Activated CD4-positive, alpha-beta T cell treated with anti-CD3 and anti-CD28 coated beads, Interleukin-2, Interleukin-6, amounts not matched to agents 100 ng/mL and 50 ng/mL, durations not matched to agents 16 hours and 8 hours (primary cell): ENCODE measurements around the gene FAM222A.

Experiments used
- DNase-seq: peaks from one replicate; pipeline ENCODE4 v3.0.0-alpha.2; 2020

Gene FAM222A

GRCh38 chr12:109713187-109714070, at the start of gene FAM222A:
TSS of gene FAM222A (plus strand) at chr12:109713825. CDS start at chr12:109744147, 30,322 bp downstream.
- DNase-seq: peak; percentile 97

DNA sequence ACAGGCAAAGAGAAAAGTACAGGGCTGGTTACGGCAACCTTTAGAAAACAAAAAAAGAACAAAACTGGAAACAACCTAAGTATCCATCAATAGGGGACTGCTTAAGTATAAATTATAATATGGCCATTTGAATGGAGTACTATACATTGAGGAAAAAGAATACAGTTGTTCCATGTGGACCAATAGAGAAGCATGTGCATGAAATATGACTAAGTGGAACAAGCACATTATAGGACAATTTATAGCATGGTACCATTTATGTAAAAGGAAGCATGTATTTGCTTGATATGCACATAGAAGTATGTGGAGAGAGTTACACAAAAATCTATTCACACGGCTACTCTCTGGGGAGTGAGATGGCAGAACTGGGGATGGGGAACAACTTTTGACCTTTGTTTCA, 49.2 kb upstream of the FAM222A start:
- no peak for DNase-seq

DNA sequence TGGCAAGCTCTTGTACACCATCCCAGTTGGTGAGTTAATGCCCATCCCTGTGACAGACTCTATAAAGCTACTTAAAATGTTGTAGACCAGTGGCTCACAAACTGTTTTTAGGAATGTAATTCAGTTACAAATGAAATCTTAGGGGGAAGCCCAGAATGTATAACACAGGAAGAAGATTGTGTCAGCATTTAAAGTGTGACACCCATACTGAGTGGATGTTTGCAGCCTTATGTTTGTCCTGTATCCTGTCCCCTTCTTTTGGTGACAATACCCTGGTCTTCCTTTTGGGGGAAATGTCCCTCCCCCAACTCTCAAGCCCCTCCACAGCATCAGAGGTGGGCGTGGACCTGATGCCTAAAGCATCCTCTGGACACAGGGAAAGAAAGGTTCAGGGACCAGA, 47.6 kb upstream of the FAM222A start:
- DNase-seq: no peak

GRCh38 chr12:109670731-109671130, 42.9 kb upstream of the FAM222A start:
- DNase-seq: no peak

DNA sequence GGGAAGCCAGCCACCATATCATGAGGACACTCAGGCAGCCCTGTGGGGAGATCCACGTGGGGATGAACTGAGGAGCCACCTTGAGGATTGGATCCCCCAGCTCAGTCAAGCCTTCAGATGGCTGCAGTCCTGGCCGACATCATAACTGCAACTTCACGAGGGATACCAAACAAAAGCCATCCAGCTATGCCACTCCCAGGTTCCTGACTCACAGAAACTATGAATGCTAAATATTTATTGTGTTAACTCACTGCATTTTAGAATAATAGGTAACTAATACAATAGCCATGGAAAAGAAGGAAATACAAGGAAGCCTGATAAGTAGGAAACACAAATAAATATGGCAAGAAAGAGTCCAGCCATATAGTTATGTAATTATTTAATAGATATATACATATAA, 42.1 kb upstream of the FAM222A start:
- no peak for DNase-seq

- DNase-seq: no peak
Measured at GRCh38 chr12:109673379-109673778, 40.2 kb upstream of the FAM222A start.

GRCh38 chr12:109673884-109674283, 39.7 kb upstream of the FAM222A start:
- DNase-seq: no peak

GRCh38 chr12:109675411-109675810, 38.2 kb upstream of the FAM222A start:
- DNase-seq: no peak

DNA sequence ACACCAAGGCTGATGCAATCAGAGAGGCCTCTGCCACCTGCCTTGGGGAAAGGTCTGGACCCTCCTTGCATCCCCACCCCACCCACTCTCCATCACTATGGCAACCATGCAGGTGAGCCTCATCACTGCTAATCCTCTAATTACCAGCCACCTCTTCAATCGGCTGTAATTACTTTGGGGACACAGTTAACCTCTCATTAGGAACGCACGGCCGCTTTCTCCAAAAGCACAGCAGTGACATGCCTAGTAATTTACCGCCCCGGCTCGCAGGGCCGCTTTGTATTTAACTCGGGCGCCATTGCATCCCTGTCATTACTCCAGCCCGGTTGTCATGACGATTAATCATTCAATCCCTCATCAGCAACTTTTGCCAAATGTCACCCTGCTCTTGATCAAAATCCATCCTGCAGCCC, 36.3 kb upstream of the FAM222A start:
- DNase-seq: no peak

DNA sequence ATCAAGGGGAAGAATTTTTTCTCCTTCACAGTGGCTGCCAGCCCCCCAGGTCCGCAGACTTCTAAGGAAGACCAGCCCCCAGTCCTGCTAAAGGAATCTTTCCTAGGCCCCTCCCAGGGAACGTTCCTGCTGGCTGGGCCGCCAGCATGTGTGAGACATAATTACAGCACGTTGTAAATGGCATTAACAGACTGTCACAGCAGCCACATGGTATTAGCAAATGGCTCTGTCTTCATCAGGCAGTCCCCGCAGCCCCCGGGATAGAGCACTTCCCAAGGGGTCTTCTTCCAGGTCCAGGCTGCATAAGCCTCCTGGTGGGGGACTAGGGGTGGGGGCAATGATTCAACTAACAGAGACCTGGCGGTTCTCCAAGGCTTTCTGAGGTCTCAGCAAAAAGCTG, 34.9 kb upstream of the FAM222A start:
- DNase-seq: no peak

DNA sequence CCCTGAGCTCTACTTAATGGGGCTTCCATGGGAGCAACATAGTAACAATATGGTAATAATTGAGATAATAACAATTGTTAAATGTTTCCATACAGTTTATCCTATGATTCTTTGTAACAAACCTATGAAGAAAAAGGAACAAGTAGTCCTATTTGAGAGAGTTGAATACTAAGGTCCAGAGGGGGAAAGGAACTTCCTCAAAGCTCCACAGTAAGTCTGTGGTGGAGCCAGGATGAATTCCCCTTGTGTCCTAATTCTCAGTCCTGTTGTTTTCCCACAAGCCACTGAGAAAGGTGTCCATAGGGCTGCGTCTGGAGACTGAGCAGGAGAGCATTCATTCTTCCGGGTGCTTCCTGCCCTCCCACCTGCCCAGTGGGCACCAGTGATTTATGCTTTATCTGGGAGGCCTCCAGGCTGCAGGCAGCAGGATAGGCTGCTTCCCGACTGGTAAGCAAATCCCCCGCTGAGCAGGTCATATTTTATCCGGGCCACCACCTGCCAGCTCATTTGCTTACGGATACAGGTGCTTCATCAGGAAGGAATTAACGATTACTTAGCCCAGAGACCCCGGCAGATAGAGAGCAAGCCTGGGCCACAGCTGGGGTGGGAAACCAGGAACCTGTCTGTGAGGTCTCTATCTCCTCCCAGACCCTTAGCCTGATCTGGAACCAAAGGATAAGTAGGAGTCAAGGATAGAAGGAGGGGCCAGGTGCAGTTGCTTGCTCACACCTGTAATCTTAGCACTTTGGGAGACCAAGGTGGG, 33.9 kb upstream of the FAM222A start:
- DNase-seq: no peak

- no peak for DNase-seq
Measured at GRCh38 chr12:109680264-109681005, 33.2 kb upstream of the FAM222A start.

- DNase-seq: no peak
Measured at GRCh38 chr12:109681986-109682707, 31.5 kb upstream of the FAM222A start.

GRCh38 chr12:109682708-109683060, 30.9 kb upstream of the FAM222A start:
- no peak for DNase-seq

- no peak for DNase-seq
Measured at GRCh38 chr12:109683316-109683715, 30.3 kb upstream of the FAM222A start.

- DNase-seq: no peak
Measured at GRCh38 chr12:109685574-109686447, 27.8 kb upstream of the FAM222A start.

GRCh38 chr12:109686523-109686922, 27.1 kb upstream of the FAM222A start:
- no peak for DNase-seq

DNA sequence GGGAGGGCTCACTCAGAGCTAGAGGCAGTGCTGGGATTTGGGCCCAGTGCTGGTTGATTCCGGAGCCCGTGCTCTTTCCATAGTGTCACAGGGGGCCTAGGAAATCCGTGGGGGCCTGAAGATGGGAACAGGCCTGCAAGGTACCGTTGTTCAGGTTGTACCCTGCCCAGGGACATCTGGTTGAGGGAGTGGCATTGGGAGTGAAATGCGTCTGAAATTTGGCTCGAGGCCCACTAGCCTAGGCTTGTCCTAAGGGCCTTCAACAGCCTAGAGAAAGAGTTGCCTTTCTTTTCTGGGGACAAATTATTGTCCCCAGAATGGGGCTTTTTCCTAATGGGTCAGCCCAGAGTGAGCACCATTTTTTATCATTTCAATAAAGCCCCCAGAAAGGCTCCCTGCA, 26.4 kb upstream of the FAM222A start:
- DNase-seq: no peak

DNA sequence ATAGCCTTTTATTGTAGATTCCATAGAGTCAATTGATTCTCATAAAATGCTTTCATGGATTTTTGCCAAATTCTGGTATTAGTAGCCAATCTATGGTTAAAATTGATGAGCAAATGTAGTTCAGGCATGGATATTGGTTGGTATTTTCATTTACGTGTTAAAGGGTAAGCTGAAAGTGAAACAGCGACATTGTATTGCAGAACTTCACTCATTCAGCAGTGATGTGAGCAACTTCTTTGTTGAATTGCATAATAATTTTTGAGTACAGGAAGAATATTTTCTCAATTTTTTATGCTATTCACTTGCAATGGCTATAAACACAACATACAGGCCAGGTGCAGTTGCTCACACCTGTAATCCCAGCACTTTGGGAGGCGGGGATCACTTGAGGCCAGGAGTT, 24.2 kb upstream of the FAM222A start:
- no peak for DNase-seq

- DNase-seq: no peak
Measured at GRCh38 chr12:109693160-109693559, 20.5 kb upstream of the FAM222A start.
